HG02973 (cell line): Measurements from ENCODE around the gene SERPINB4.

Source experiments
- ATAC-seq: cut with Tn5 transposase; IDR thresholded peaks from one replicate; pipeline ENCODE4 v1.9.1; 2021; ENCODE audit warnings: moderate library complexity; ENCODE audit not compliant: unreplicated experiment

The SERPINB4 gene

GRCh38 chr18:63627819-63628218, 16.2 kb downstream of the SERPINB4 start:
- no peak for ATAC-seq

- ATAC-seq: no peak
These were observed 17.6 kb downstream of the SERPINB4 start for GRCh38 chr18:63626431-63626830.

DNA sequence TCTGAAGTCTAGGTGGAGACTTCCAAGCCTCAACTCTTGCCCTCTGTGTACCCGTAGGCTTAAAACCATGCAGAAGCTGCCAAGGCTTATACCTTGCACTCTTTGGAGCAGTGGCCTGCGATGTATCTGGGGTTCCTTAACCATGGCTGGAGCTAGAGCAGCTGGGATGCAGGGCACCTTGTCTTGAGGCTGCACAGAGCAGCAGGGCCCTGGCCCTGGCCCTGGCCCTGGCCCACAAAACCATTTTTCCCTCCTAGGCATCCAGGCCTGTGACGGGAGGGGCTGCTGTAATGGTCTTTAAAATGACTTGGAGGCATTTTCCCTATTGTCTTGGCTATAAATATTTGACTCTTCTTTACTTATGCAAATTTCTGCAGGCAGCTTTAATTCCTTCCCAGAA, 19.2 kb downstream of the SERPINB4 start:
- no peak for ATAC-seq

DNA sequence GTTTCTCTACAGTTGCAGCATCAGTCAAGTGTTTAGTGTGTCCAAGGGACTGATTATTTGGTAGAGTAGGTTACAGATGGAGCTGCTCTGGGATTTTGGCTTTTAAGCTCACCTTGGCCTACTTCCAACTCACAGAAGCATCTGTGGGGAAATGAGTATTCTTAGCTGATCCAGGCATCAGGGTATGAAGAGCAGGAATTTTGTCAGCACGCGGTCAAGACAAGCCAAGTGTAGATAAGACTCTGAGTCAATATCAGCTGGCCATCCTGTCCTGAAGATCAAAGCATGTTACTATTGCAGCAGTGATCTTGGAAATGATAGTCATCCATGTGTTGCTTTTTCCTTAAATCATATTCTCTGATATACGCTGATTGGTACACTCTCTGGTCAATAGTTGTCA, 24.4 kb downstream of the SERPINB4 start:
- no peak for ATAC-seq

- ATAC-seq: no peak
These were observed 26.2 kb downstream of the SERPINB4 start for GRCh38 chr18:63617915-63618234.

- peak; percentile 86 for ATAC-seq
These were observed 26.8 kb downstream of the SERPINB4 start for GRCh38 chr18:63617049-63617914.

GRCh38 chr18:63613420-63613819, 30.6 kb downstream of the SERPINB4 start:
- ATAC-seq: no peak

DNA sequence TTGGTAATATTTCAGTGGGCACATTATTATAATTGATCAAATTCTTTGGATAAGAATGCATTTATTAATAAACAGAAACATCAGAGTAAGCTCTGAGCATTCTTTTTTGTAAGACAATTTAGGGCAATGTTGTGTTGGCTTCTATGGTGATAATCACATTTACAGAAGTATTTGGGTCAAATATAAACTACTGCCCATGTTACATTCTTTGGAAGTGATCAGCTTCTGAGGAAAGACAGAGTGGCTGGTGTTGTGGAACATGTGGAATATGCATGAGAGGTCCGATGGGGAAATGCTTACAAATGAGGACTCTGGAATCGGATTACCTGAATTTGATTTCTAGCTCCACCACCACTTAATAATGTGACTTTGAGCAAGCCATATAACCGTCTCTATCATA, 37.5 kb downstream of the SERPINB4 start:
- ATAC-seq: no peak

DNA sequence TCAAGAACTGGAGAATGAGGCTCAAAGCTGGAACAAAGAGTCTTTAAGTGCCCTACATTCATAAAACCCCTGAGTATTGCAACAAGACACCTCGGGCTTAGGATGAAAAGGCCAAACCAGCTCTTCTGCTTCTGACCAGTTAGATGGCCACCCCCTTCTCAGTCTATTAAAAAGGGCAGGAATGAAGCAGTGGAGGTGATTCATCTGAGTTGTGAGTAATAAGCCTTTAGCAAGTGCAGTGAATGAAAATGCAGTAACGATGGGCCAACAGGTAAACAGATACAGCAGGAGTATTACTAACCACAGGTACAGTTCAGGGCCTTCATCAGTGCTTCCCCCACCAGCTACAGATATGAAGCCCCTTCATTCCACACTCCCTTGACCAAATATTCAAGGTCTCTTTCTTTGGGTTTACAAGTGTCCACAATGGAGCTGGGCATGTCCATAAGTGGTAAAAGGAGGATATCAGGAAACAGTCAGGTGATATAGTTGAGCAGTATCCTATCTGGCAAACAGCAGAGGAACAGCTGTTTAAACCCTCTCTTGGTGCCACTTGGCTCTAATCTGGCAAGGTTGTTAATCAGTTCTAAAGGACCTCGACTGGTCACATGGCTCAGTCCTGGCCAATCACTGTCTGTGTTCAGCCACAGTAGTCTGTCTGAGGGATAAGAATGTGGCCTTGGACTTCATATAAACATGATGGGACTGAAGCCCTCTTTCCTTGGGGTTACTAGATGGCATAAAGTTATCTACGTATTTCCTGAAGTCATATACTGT, 39.1 kb downstream of the SERPINB4 start:
- ATAC-seq: no peak

DNA sequence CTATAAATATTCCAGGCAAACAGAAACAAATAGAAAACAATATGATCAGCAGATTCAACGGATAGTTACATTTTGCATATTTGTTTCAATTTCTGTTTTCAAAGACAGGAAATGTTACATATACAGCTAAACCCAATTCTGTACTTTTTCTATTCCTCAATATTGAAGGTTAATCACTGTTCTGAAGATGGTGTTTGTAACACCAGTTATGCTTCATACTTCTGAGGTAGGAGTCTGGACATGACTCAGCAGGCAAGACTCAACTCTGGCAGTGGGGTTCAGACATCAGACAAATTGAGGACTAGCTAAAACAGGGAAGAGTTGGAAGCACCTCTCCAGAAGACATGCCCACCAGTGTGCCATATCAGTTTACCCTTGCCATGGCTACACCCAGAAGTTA, 40.3 kb downstream of the SERPINB4 start:
- ATAC-seq: peak; percentile 95

GRCh38 chr18:63603355-63603754, 40.7 kb downstream of the SERPINB4 start:
- ATAC-seq: no peak

GRCh38 chr18:63596964-63597363, 47.1 kb downstream of the SERPINB4 start:
- no peak for ATAC-seq

DNA sequence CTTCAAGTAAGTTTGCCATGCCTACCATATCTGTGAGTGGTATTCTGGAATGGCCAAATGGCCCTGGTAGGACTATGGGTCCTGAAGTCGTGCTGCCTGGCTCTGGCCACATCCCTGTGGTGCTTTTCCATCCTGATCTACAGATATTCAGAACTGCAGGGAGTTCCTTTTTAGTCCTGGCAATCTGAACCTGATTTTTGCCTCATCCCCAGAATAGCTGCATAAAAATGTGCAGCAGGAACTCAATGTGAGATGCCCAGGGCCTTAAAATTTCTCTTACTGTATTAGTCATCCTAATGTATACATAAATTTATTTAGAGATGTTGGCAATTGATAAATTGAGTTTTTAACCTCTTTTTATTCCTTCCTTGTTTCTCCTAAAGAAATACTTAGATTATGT, 51.6 kb downstream of the SERPINB4 start:
- no peak for ATAC-seq

GRCh38 chr18:63591725-63592124, 52.3 kb downstream of the SERPINB4 start:
- ATAC-seq: no peak

- no peak for ATAC-seq
These were observed 52.9 kb downstream of the SERPINB4 start for GRCh38 chr18:63590966-63591695.

DNA sequence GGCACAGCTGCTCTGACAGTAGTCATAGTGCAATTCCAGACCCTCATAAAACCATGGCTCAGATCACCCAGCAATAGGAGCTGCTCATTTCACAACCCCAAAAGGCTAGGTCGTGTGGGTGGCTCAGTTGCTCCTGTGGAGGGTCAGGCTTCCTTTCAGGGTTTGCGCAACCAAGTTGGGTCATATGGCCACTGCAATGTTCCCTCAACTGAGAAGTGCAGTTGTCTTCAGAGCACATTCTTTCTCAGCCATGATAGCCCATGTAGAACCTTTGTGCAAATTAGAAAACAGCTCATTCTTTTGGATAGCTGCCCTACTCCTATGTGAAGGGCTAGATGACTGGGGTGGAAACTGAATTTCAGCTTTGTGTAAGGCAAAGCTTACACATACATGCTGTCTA, 53.7 kb downstream of the SERPINB4 start:
- no peak for ATAC-seq

DNA sequence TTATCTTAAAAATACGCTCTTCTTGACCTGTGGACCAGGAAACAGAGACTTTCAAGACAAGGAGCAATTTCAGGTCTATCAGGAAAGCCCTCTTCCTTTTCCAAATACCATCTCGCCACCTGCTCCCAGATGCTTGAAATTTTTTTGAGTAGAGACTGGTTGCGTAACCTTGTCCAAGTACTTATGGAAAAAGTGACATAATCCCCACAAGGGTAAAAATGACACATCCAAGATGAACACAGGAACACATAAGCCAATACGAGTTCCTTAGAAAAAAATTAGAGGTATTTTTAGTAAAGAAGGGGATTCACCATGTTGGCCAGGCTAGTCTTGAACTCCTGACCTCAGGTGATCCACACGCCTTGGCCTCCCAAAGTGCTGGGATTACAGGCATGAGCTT, 55.1 kb downstream of the SERPINB4 start:
- ATAC-seq: no peak
